Urothelium cell line (cell line): ENCODE results near the gene COL28A1.
"Not testable (repeated sequence)": the region's sequence is repeated elsewhere in the genome, so short reads cannot be mapped to it uniquely, and the experiment has no call there.

Experiments
- DNase-seq: peaks from one replicate; pipeline ENCODE4 v3.0.0; 2011; ENCODE audit warnings: low spot score, mixed read lengths
- FAIRE-seq: peaks from 2 replicates; lab custom pipeline; 2011; peaks lifted over from hg19 to GRCh38; lab: Jason Lieb, UNC

Gene COL28A1

DNA sequence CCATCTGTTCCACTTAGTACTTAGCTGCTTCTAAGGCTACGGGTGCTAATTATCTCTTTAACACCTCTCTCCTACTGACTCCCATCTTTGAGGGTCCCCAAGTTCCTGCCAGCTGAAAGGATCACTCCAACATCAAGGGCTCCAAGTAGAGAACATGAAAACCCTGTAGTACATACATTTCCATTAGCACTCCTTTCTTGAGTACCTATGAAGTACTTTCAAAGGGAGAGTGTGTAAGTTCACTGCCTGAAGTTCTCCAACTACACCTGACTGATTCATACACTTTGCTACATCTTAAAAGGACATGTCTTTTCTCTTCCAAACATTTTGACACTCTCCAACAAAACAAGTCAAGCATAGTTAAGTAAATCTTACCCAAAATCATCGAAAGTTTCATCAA, 113.8 kb downstream of the COL28A1 start:
- FAIRE-seq (peak; percentile 82), DNase-seq (no peak)

DNA sequence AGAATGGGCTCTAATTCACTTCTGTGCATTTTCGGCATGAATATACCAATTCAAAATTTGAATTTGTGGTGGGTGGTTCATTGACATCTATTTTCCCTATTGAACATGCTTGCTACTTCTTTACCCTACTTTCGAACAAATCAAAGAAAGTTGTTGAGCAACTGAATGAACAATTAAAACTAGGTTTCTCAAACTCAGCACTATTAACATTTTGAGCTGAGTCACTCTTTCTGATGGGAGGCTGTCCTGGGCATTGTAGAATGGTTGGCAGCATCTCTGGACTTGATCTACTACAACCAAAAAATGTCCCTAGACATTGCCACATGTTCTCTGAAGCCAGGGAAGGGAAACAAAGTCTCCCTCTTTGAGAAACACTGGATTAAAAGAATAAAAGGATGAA, 116.7 kb downstream of the COL28A1 start:
- FAIRE-seq (peak; percentile 66), DNase-seq (no peak)

DNA sequence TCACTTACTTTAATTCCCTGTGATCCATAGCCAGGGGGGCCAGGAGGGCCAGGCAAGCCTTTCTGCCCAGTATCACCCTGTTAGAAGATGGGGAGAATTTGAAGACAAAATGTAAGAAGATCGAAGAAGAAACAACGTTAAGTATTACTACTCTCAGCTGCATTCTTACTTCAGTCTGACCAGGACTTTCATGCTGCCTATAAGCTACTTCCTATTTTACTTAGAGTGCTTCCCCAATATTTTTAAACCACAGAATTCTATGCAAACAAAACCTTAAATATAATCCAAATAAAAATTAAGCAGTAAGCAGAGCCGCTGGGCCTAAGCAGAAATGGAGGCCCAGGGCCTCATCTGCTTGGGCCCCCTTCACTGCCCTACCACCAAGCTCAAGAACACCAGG, 117.8 kb downstream of the COL28A1 start:
- no peak for DNase-seq
- FAIRE-seq, result no peak

DNA sequence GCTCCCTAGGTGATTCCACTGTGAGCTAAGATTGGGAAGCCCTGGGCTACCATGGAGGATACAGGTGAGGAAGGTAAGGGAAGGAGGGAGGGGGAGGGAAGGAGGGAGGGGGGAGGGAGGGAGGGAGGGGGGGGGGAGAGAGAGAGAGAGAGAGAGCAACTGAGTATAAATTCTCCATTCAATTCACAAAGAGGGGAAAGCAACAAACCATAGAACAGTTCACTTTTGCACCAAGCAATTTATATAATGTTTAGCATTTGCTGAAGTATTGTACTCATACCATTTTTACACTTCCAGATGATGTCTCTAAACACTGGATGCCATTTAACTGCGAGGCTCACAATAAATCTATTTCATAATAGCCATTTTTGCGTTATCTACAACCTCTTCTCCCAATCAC, 118.3 kb downstream of the COL28A1 start:
- no peak for FAIRE-seq
- DNase-seq, result no peak

DNA sequence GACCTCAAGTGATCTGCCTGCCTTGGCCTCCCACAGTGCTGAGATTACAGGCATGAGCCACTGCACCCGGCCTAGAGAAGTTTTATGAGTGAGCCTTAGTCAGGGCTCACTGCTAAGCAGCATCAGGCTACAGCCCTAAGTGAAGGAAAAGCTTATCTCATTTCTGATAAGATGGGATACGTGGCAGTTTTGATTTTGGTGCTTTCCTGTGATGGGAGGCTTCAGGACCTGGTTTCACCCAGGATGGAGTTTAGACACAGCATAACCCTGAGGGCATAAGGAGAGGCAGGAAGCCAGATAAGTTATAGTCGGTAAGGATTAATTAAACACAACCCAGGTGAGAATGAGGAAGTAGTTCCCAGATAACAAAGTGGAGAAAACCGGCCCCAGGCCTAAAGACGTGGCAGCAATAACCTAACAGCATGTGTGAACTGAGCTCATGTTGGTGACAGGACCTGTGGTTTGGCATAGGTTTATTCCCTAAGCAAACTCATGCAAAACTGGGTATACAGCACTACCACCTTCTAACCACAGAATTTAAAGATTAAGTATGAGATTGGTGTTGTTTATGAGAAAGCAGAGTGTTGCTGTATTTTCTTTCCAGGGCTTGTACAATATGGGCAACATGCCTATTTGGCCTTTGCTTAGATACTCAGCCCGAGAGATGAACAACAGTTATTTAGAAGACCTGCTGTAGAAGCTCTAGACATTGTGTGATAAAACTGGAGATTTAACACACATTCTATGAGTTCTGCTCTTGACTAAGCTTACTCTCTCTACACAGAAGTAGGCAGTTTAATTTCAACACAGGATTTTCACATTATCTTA, 119.4 kb downstream of the COL28A1 start:
- DNase-seq (no peak), FAIRE-seq (peak; percentile 13)

DNA sequence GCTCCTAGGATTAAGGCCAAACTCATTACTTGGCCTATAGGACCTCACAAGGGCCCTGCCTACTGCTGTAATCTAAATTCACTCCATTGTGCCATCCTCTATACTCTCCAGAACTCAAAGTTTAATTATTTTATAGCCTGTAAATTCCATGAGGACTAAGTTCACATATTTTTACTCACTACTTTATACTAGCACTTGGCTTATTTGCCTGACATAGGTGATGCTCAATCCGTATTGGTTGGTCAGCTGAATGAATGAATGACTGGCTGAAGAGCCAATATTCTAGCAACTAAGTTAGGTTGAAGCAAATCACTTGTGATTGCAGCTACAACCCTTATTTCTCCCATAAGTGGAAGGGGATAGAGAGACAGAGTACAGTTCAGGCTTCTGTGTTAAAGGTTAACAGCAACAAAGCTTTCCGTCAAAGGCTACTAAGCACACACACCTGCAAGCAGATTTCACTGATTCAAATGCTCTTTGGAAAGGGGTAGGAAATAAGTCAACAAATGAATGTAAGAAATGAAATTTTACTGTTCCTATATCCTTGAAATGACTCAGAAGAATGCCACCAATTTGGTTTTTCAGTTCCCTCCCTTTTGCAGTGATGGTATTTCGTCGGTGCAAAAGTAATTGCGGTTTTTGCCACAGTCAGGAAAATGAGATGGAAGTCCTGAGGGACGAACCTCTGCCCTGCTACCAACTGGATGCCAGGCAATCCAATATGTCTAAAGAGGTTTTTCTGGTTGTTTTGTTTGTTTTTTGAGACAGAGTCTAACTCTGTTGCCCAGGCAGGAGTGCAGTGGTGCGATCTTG, 120.7 kb downstream of the COL28A1 start:
- DNase-seq (no peak), FAIRE-seq (no peak)

DNA sequence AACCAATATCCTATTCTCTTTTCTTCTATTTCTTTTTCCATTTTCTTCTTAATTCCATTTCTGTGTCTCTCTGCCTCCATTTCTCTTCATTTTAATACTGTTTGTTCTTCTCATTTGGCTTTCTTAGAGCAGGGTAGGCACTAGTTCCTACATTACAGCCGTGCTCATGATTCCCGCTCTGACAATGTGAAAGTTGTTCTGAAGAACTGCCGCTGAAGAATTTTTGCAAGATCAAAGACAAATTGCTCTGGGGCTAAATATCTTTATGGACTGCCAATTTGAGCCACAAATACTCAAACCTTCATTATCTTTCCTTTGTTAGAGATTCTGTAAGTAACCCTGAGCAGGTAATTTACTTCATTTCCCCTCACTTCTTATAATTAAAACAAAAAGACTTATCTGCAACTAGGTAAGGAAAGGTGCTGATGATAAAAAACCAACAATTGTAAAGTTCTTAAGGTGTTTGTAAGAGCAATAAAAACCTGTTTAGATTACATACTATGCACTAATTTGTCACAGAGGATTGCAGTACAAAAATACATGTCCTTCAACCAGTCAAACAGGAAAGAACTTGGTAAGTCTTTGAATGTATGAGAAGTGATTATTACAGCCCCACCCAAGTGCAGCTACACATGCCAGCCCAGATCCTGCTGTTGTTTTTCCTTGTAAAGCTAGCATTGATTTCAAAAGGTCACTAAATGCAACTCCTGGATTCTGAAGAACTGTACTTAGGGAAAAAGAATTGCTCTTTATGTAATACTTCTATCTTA, 127.5 kb downstream of the COL28A1 start:
- FAIRE-seq (no peak), DNase-seq (no peak)

DNA sequence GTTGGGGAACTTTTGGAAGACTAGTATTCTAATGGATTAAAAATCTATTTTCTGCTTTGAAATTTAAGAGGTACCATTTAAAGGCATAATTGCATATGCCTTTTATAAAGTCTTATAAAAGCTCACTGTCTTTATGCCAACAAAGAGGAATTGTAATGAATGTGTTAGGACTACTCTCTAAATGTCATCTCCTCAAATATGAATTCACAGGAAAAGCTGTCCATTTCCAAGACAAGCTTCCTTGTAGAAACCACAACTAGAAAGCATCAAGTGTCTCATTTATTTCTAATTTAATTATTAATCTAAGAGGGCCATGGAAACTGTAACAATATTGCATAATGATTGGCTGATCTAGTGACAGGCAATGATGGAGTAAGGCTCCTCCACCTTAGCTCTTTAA, 130.2 kb downstream of the COL28A1 start:
- DNase-seq (no peak), FAIRE-seq (no peak)

DNA sequence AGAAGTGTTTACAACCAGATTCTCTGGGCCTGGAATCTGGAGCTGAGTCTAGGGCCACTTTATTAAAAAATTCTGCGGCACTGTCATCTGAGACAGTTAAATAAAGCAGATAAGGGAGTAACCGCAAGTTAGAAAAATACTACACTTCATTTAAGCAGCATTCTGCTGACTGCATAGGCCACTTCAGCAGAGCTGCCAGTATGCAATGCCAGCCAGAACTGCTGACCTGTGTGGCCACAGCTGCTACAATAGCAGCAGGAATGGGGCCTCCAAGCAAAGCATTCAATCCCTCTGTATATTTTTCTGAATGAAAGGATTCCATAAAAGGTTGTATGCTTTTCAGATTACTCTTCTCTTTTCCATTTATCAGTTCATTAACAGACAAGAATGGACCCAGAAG, 136.0 kb downstream of the COL28A1 start:
- no peak for DNase-seq
- FAIRE-seq, result no peak

DNA sequence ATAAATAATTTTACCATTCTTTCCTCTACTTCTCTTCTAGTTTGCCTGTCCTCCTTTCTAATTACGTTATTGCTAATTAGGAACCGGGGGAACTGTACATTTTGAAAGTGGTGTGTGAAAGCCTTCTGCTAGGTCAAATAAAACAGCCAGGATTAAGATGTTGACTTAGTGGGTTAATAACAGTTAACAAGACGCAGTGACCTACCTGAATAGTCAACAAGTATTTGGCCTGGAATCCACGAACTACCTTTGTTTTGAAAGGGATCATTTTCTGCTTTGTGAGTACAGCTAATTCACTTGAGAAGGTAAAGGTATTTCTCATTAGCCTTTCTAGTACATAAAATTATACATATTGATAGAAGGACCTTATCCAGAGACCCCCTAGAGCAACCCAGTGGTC, 139.9 kb downstream of the COL28A1 start:
- FAIRE-seq (no peak), DNase-seq (no peak)

DNA sequence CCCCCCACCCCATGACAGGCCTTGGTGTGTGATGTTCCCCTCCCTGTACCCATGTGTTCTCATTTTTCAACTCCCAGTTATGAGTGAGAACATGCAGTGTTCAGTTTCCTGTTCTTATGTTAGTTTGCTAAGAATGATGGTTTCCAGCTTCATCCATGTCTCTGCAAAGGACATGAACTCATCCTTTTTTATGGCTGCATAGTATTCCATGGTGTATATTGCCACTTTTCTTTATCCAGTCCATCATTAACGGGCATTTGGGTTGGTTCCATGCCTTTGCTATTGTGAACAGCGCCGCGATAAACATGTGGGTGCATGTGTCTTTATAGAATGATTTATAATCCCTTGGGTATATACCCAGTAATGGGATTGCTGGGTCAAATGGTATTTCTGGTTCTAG, 147.5 kb downstream of the COL28A1 start:
- DNase-seq, FAIRE-seq: not testable (repeated sequence)

DNA sequence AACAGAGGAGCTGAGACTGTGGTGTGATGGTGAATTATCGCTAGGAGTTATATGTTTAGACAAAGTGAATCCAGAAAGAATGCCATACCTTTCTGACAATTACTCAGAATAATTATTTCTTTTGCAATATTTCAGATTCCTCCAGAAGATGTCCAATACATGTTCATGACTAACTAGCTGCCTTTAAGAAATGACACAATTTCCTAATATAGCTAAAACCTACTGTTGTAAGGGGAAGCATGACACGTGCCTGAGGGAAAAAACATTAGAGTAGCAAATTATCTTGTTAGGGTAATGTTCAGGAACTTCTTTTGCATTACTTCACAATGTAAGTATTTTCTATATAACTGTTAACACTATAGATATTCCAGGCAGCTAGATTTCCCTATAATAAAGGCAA, 150.3 kb downstream of the COL28A1 start:
- DNase-seq, result no peak
- no peak for FAIRE-seq

DNA sequence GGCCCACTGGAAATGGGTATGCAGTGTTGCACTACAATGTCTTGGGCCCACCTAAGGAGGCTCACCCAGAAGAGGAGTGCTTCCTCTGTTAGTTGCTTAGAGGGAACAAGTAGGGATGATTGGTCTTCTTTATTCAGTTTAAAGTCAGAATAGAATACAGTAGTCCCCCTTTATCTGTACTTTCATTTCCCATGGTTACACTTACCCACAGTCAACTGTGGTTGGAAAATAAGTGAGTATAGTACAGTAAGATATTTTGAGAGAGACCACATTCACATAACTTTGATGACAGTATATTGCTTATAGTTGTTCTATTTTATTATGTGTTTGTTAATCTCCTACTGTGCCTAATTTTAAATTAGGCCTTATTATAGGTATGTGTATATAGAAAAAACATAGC, 151.4 kb downstream of the COL28A1 start:
- DNase-seq (no peak), FAIRE-seq (peak; percentile 35)

DNA sequence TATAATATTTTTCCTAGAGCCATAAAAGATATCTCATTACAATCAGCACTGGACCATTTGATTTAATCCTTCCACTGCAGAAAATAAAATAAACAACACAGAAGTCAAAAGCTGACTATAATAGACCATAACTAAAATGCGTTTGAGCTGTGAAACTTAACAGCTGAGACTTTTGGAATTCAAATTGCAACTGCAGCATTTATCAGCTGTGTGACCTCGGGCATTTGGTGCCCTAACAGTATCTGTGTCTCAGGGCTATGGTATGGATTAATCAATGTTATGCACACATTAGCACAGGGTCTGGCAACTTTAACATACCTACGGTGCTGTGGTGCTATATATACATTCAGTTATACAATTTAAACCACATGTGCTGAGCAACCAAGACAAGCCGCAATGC, 160.1 kb downstream of the COL28A1 start:
- FAIRE-seq (no peak), DNase-seq (no peak)

DNA sequence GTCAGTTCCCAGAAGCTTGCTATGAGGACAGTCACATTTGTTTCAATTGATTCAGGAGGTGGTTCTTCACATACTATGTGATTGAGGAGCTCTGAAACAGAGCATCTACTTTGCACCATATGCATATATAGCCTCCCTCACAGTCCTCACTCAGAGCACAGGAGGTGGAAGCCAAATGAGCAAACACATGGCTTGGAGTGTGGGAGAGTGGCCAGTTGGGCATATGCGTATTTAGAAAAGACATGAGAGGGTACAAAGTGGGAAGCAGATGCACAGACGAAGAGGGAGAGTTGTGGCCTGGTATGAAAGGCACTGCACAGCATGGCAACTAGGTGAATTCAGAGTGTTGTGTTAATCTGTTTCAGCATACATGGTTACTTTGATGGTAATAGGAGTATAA, 165.6 kb downstream of the COL28A1 start:
- DNase-seq (no peak), FAIRE-seq (peak; percentile 44)

DNA sequence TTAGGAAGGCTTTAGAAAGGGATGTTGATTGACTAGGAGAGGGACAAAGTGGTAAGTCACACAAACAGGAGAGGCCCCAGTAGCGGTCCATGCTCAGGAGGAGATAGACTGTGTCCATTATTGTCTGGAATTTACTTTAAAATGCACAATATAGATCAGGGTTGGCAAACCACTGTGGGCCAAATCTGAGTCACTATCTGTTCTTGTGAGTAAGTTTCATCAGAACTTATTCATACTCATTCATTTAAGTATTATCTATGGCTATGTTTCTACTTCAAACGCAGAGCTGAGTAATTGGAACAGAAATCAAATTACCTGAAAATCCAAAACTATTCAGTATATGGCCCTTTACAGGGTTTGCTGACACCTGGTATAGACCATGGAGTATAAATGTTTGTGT, 166.5 kb downstream of the COL28A1 start:
- no peak for FAIRE-seq
- no peak for DNase-seq

DNA sequence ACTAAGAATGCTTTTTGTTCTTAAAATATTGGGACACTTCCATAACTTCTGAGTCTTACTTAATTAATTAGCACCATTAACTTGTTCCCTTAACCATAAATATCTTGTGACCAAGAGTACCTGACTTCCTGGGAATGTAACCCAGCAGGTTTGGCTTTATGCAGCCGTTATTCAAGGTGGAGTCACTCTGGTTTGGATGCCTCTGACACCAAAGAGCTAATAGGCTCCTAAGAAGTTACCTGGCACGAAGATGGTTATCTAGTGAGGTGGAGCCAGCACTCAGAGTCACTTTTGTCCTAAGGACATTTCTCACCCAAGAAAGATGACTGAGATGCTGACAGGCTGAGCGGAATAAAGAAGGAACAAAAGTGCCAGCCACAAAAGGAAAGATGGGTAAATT, 181.0 kb downstream of the COL28A1 start:
- DNase-seq (no peak), FAIRE-seq (peak; percentile 23)

DNA sequence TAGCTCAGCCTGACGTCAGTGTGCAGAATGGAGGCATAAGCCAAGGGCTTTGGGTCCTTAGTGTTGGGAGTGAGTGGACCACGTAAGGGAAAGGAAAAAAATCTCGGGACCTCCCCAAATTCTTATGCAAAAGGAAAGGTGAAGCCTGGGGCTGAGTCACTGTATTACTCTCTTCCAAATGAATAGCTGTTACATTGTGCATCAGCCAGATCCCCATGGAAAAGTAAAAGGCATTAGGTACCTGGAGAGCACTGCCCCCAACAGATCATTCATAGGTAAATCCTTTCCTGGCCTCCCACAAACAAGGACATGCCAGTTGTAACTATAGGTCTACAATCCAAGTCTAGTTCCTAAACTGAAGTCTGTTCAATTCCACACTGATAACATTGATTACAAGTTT, 182.8 kb downstream of the COL28A1 start:
- FAIRE-seq, result peak; percentile 13
- no peak for DNase-seq

DNA sequence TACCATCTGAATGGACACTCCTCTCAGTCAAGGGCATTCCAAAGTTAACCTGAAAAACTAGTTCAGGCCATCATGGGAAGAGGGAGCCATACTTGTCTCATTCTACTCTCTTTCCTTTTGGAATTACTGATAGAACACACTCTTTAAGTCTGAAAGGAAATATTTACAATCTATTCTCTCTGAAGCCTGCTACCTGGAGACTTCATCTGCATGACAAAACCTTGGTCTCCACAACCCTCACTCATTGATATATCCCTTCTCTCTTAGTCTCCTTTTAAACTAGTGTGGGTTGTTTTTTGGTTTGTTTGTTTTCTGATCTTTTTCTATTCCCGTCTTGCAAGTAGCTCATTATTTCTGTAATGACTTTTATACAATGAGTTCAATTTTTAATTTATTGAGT, 183.8 kb downstream of the COL28A1 start:
- FAIRE-seq, result no peak
- no peak for DNase-seq

DNA sequence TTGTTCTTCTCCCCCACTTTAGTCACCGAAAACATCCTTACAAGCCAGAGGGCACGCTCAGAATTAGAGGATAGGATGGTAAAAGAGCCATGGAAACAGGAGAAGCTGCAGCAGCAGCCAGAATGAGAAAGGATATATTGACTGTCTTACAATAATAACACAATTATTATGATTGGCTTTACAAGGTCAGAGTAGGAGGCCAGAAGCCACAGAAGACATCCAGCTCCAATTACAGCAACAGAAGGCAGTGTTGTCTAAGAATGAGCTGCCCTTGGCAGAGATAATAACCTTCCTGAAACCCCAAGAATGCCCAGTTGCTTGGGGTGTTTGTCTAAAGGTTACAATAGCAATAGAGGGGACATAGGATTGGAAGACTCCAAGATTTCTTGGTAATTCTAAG, 184.5 kb downstream of the COL28A1 start:
- DNase-seq (no peak), FAIRE-seq (peak; percentile 37)

DNA sequence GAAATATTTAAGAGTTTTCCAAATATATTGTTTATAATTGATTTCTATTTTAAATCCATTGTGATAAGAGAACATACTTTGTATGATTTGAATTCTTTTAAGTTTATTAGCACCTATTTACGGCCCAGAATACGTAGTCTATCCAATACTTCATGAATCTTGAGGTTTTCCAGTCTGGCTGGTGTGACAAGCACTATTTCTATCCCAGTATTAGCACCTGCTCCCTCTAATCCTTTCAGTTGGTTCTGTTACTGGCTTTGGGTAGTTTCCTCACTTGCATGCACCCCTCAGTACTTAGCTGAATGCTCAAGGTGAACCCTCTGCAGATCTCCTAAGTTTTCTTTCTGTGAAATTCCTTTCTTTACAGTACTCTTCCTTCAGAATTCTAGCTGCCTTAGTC, 186.5 kb downstream of the COL28A1 start:
- DNase-seq (no peak), FAIRE-seq (no peak)
